Smooth muscle cell of the coronary artery (primary cell): ENCODE results near the gene ALDH9A1. TPM values are rescaled to one million over a fixed set of nuclear protein-coding genes. Genes with fewer than 3 reads are reported as not detected.

Experiments
- total RNA-seq: library from RNA; depleted of rRNA; stranded (reverse); fragments of >200 nt; gene quantifications from 2 replicates; pipeline ENCODE4 v1.2.3, GENCODE V29; 2014; ENCODE audit warnings: low replicate concordance

ALDH9A1 gene
- total RNA-seq = 68.0 and 229 TPM in 2 replicates

DNA sequence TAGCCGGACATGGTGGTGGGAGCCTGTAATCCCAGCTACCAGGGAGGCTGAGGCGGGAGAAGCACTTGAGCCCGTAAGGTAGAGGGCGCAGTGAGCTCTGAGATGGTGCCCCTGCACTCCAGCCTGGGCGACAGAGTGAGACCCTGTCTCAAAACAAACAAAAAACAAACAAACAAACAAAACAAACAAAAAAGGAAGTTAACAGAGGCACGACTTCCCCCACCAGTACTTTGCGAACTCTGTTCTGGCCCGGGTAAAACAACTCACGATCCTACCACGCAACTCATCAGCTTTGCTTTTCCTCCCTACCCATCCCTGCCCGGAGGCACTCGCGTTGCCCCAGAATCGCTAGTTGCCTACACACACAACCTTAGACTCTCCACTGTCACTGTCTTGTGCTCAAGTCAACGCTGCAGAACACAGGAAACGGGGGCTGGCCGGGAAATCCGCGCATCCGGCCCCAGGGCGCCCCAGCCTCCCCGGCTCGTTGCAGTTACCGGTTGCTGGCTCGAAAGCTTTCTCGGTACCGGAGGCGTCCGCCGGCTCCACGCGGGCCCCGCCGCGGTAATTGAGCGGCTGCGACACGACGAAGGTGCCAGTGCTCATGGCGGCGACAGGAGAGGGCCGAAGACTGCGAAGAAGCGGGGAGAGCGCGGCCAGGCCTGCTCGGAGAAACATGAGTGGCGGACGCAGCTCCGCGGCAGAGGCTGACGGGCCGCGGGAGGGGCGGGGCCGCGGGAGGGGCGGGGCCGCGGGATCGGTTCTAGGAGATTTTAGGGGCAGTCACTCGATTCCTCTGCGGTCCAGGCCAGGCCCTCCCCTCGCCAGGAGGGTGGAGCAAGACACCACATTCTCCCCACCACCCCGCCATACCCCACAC, at the start of gene ALDH9A1:
Gene ALDH9A1, minus strand, starts transcription at position 682 of the 880 bp plus-strand sequence. Its CDS starts 4 bp downstream, at position 678.

DNA sequence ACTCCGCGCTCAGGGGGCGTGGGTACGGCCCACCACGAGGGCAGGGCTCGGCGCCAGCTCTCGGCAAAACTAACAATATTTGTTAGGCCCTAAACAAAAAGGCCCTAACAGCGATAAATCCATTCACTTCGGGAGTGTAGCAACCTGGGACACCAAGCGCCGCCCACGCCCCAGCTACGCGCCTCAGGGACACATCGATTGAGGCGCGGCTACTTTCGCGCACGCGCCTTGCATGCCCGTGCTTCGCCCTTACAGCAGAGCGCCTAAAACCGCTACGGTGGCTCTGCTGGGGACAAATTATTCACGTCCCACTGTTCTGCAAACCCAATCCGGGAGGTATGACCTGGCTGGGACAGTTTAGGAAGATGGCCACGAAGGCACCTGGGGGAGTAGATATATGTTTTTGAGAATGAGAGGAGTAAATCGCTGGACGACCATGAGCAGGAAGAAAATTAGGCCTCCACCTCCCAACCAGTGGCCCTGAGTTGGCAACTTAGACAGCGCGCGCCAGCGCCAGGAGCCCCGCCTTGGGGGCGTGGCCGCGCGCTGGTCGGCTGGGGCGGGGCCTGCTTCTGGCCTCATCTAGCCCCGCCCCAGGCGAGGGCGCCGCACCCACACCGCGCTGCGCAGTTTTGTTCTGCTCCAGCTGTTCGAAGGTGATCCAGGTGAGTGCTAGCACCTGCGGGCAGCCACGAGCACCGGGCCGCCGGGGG, 67.6 kb downstream of the ALDH9A1 start, which contains the start of gene MGST3:
Gene MGST3, plus strand, starts transcription at position 606 of the 713 bp plus-strand sequence. CDS start 18,614 bp downstream, outside the sequence.

Other genes with a start within 250 kb of the ALDH9A1 start
- gene LRRC52, start 154.6 kb downstream of the ALDH9A1 start, total RNA-seq = not detected in 2 replicates
- 157 and 334 TPM in 2 replicates for gene MGST3, start 67.3 kb downstream of the ALDH9A1 start, total RNA-seq
- 45.7 and 63.5 TPM in 2 replicates for gene TMCO1, start 70.3 kb upstream of the ALDH9A1 start, total RNA-seq
- gene UCK2, start 129.1 kb upstream of the ALDH9A1 start, total RNA-seq = 44.0 and 80.2 TPM in 2 replicates